ENCODE measurements around the gene ASPSCR1. TPM values are rescaled to one million over a fixed set of nuclear protein-coding genes. Genes with fewer than 3 reads are reported as not detected.

ASPSCR1 gene
- total and polyA plus RNA-seq, 2 of the 13 experiments (the other 11 are each of a cell fraction or from before 2014, with no cell fraction given) = 274 to 314 TPM

- TF ChIP-seq ZBTB39 (CRISPR knock-in tag; IDR thresholded peaks at IDR 0.05) (peak; percentile 31; the same call in 1 of the 2 replicates), TEAD2 (CRISPR knock-in tag; IDR thresholded peaks at IDR 0.05) (no peak), ZFY (CRISPR knock-in tag; IDR thresholded peaks at IDR 0.05) (peak; percentile 66), RARG (CRISPR knock-in tag; IDR thresholded peaks at IDR 0.05; ENCODE audit: low read depth) (no peak), SIN3B (IDR thresholded peaks at IDR 0.05; ENCODE audit: low read length) (no peak), FOXO4 (CRISPR knock-in tag; conservative IDR thresholded peaks at IDR 0.05) (peak; percentile 98; the same call in 1 of the 2 replicates), REXO4 (CRISPR knock-in tag; IDR thresholded peaks at IDR 0.05; ENCODE audit: borderline replicate concordance) (0 out of 2 replicates have a peak, but pooled peaks have one; percentile 40), ZBTB10 (CRISPR knock-in tag; IDR thresholded peaks at IDR 0.05; ENCODE audit: borderline replicate concordance) (no peak), ZNF766 (CRISPR knock-in tag; IDR thresholded peaks at IDR 0.05; ENCODE audit: borderline replicate concordance) (peak; percentile 51; the same call in 1 of the 2 replicates), PHF5A (CRISPR knock-in tag; IDR thresholded peaks at IDR 0.05; ENCODE audit: low read depth, unreplicated experiment) (no peak), STAT5B (CRISPR knock-in tag; IDR thresholded peaks at IDR 0.05) (no peak), DNMT3B (CRISPR knock-in tag; conservative IDR thresholded peaks at IDR 0.05) (peak; percentile 69; the same call in 1 of the 2 replicates), TBL1XR1 (IDR thresholded peaks at IDR 0.05; ENCODE audit: borderline replicate concordance, low read length, partially characterized antibody) (no peak), ZNF333 (CRISPR knock-in tag; IDR thresholded peaks at IDR 0.05; ENCODE audit: borderline replicate concordance) (peak; percentile 59; the same call in 1 of the 2 replicates), AGO1 (IDR thresholded peaks at IDR 0.05; ENCODE audit: low read depth, low read length, poor library complexity, severe bottlenecking) (peak; percentile 79), SRSF1 (optimal IDR thresholded peaks at IDR 0.05; ENCODE audit: low read depth, low read length) (peak; percentile 0), KLF6 (CRISPR knock-in tag; IDR thresholded peaks at IDR 0.05) (no peak)
- TF ChIP-seq, protein P1, sequence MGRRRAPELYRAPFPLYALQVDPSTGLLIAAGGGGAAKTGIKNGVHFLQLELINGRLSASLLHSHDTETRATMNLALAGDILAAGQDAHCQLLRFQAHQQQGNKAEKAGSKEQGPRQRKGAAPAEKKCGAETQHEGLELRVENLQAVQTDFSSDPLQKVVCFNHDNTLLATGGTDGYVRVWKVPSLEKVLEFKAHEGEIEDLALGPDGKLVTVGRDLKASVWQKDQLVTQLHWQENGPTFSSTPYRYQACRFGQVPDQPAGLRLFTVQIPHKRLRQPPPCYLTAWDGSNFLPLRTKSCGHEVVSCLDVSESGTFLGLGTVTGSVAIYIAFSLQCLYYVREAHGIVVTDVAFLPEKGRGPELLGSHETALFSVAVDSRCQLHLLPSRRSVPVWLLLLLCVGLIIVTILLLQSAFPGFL (CRISPR knock-in tag; IDR thresholded peaks at IDR 0.05) = no peak
- TF ChIP-seq, protein P2, sequence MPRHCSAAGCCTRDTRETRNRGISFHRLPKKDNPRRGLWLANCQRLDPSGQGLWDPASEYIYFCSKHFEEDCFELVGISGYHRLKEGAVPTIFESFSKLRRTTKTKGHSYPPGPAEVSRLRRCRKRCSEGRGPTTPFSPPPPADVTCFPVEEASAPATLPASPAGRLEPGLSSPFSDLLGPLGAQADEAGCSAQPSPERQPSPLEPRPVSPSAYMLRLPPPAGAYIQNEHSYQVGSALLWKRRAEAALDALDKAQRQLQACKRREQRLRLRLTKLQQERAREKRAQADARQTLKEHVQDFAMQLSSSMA (CRISPR knock-in tag; IDR thresholded peaks at IDR 0.05) = no peak
- TF ChIP-seq, protein P3, sequence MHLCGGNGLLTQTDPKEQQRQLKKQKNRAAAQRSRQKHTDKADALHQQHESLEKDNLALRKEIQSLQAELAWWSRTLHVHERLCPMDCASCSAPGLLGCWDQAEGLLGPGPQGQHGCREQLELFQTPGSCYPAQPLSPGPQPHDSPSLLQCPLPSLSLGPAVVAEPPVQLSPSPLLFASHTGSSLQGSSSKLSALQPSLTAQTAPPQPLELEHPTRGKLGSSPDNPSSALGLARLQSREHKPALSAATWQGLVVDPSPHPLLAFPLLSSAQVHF (CRISPR knock-in tag; IDR thresholded peaks at IDR 0.05) = peak; percentile 73; the same call in 1 of the 2 replicates
Observed at GRCh38 chr17:81960130-81960958, 17.1 kb upstream of the ASPSCR1 start (continued).
